Panc1 (cell line): ENCODE data around the gene ICOSLG. TPM values are rescaled to one million over a fixed set of nuclear protein-coding genes. Genes with fewer than 3 reads are reported as not detected.

Experiments
- ATAC-seq: fragments of 200-7000 bp; cut with Tn5 transposase; 2 replicates; pipeline ENCODE4 v1.9.1; 2020; ENCODE audit warnings: mild to moderate bottlenecking, moderate library complexity
- BruUV-seq: library from RNA; stranded (reverse); fragments of 400-500 nt; replicated peaks from 2 replicates; lab custom pipeline; 2021; lab: Mats Ljungman, UMichigan
- CTCF ChIA-PET: fragments of 300-600 bp; sonication (Branson Sonifier 250); formaldehyde crosslinking; loops from one replicate; lab custom pipeline; 2022; ENCODE audit warnings: antibody characterized with exemption; lab: Charles Lee
- POLR2A ChIA-PET: fragments of 300-600 bp; sonication (Branson Sonifier 250); formaldehyde crosslinking; loops from one replicate; lab custom pipeline; 2022; ENCODE audit warnings: antibody characterized with exemption; lab: Charles Lee
- DNase-seq: peaks from one replicate; pipeline ENCODE4 v3.0.0-alpha.2; 2010; ENCODE audit warnings: low read depth, low spot score
- H3K27ac ChIP-seq: 2 replicates; pipeline ENCODE4 v1.5.1; 2011; ENCODE audit warnings: mild to moderate bottlenecking, low read length, inconsistent platforms
- H3K27me3 ChIP-seq: fragments of 200-500 bp; sonication (Bioruptor generic); 2 replicates; pipeline ENCODE4 v1.6.0; 2014; ENCODE audit warnings: low read length, inconsistent platforms; ENCODE audit not compliant: control insufficient read depth, insufficient read depth
- H3K36me3 ChIP-seq: fragments of 200-500 bp; sonication (Bioruptor generic); 2 replicates; pipeline ENCODE4 v1.5.1; 2014; ENCODE audit warnings: inconsistent platforms, mild to moderate bottlenecking, low read length, moderate library complexity; ENCODE audit not compliant: control insufficient read depth, insufficient read depth
- H3K4me1 ChIP-seq: 2 replicates; pipeline ENCODE4 v1.5.1; 2011; ENCODE audit warnings: inconsistent platforms, mild to moderate bottlenecking, low read length, moderate library complexity; ENCODE audit not compliant: control insufficient read depth, insufficient read depth
- H3K4me3 ChIP-seq, 2 experiments: 2 replicates each; pipeline ENCODE4 v1.5.1; 2011 to 2012; ENCODE audit warnings: low read depth in 2 of 2, low read length in 2 of 2, mild to moderate bottlenecking in 2 of 2, inconsistent platforms in 1 of 2, moderate library complexity in 1 of 2
- H3K9me3 ChIP-seq: fragments of 200-500 bp; sonication (Bioruptor generic); 2 replicates; pipeline ENCODE4 v1.5.1; 2014; ENCODE audit warnings: low read depth, mild to moderate bottlenecking, inconsistent platforms, low read length, moderate library complexity; ENCODE audit not compliant: control insufficient read depth, insufficient read depth
- CTCF ChIP-seq: fragments of 450-650 bp; IDR thresholded peaks from 2 replicates; pipeline ENCODE4 v1.5.1; 2017; ENCODE audit warnings: mild to moderate bottlenecking
- POLR2AphosphoS5 ChIP-seq: IDR thresholded peaks from 2 replicates; pipeline ENCODE4 v1.6.1; 2012; ENCODE audit warnings: mild to moderate bottlenecking, low read depth, low read length, moderate library complexity
- REST ChIP-seq, 2 experiments: IDR thresholded peaks; 2 replicates each; pipeline ENCODE4 v1.6.1; 2011 to 2012; ENCODE audit warnings: low read depth in 2 of 2, control low read depth in 1 of 2, low read length in 1 of 2, mild to moderate bottlenecking in 1 of 2, moderate library complexity in 1 of 2; ENCODE audit not compliant: insufficient read depth in 1 of 2
- SIN3A ChIP-seq: IDR thresholded peaks from 2 replicates; pipeline ENCODE4 v1.6.1; 2012; ENCODE audit warnings: low read depth, mild to moderate bottlenecking, low read length, moderate library complexity, borderline replicate concordance; ENCODE audit not compliant: insufficient read depth
- TCF7L2 ChIP-seq: IDR thresholded peaks from 2 replicates; pipeline ENCODE4 v1.6.1; 2011; ENCODE audit warnings: mild to moderate bottlenecking, low read depth, low read length, inconsistent platforms
- in situ Hi-C: cut with HindIII; loops from 2 replicates; pipeline ENCODE4 v1.10.0; 2016; ENCODE audit warnings: low sequenced_read_pairs, low pct_unique_long_range_greater_than_20kb
- intact Hi-C: fragments of 100-400 bp; cut with micrococcal nuclease; formaldehyde crosslinking; loops from one replicate; pipeline ENCODE4 v1.10.0; 2022; ENCODE audit not compliant: unreplicated experiment
- total RNA-seq: library from RNA; stranded (reverse); gene quantifications from one replicate; pipeline ENCODE4 v1.2.1, GENCODE V29; 2021; ENCODE audit not compliant: unreplicated experiment

ICOSLG gene
- total RNA-seq, 1 experiment from 2014 or later, result 5.5 TPM

- no peaks in the 10 kb centered on the region for H3K9me3 ChIP-seq
- no peak overlapping the region for H3K27ac ChIP-seq
- H3K4me3 ChIP-seq, result no peak overlapping the region
- H3K4me1 ChIP-seq, result no peaks in the 10 kb centered on the region; the same call in 1 of the 2 replicates
- DNase-seq (no peak), ATAC-seq (no peak)
- POLR2A ChIA-PET, result no interaction called here
- no peaks in the 10 kb centered on the region for H3K27me3 ChIP-seq
- in situ Hi-C loops (no loop called here), intact Hi-C loops (no loop called here)
- no TSS peak for BruUV-seq
- CTCF ChIA-PET, result no interaction called here
- TF ChIP-seq REST (IDR thresholded peaks at IDR 0.05; ENCODE audit: insufficient read depth in 1 of 2, low read depth in 2 of 2, low read length in 1 of 2) (no peak), SIN3A (no peak), TCF7L2 (no peak), POLR2AphosphoS5 (no peak), CTCF (no peak)
- no peaks in the 10 kb centered on the region for H3K36me3 ChIP-seq
Observed at GRCh38 chr21:44286086-44286715, 45.5 kb upstream of the ICOSLG start.

GRCh38 chr21:44285138-44285992 lies 44.6 kb upstream of the ICOSLG start, which contains the start of gene AIRE:
TSS of gene AIRE (plus strand) at chr21:44285876. CDS start at chr21:44286007, 131 bp downstream.
- Histone ChIP-seq H3K27me3 (no peaks in the 10 kb centered on the region), H3K4me3 (no peak within 1 kb of the TSS), H3K9me3 (no peaks in the 10 kb centered on the region), H3K4me1 (no peaks in the 10 kb centered on the region; the same call in 1 of the 2 replicates), H3K27ac (no peak within 1 kb of the TSS), H3K36me3 (no peaks in the 10 kb centered on the region)
- CTCF ChIA-PET, result interaction anchor here (1.2 kb wide), 1 partner anchor 12 kb away, joined by 4 read pairs; no protein-coding TSS in a partner anchor
- no TSS peak for BruUV-seq
- ATAC-seq, result peak; percentile 47; the same call in 1 of the 2 replicates
- DNase-seq, result no peak
- intact Hi-C loops, result no loop called here
- TF ChIP-seq POLR2AphosphoS5, result no peak
- POLR2A ChIA-PET, result no interaction called here
- in situ Hi-C loops, result no loop called here
